SK-N-MC (cell line): Measurements from ENCODE around the gene MYBBP1A.

ENCODE experiments used
- EZH2 ChIP-seq: fragments of 200-600 bp; sonication (generic); IDR thresholded peaks from one replicate; pipeline ENCODE4 v1.6.1; 2017; ENCODE audit warnings: antibody characterized with exemption
- FOXP2 ChIP-seq: optimal IDR thresholded peaks from 2 replicates; pipeline ENCODE3; 2011; ENCODE audit warnings: mild to moderate bottlenecking, moderate library complexity; ENCODE audit not compliant: insufficient read depth; ENCODE audit errors: extremely low read length, control extremely low read depth
- POLR2AphosphoS5 ChIP-seq: IDR thresholded peaks from 2 replicates; pipeline ENCODE4 v1.6.1; 2012; ENCODE audit warnings: mild to moderate bottlenecking, low read depth, low read length, borderline replicate concordance

GRCh38 chr17:4565209-4566141, 10.3 kb upstream of the MYBBP1A start:
- no peak for TF ChIP-seq EZH2
- no peak for TF ChIP-seq POLR2AphosphoS5
- TF ChIP-seq FOXP2 = no peak
